HEK293 (cell line): ENCODE measurements around the gene MLLT10.

Source experiments
- GLIS2 ChIP-seq: fragments of 450-650 bp; formaldehyde crosslinking; IDR thresholded peaks from 2 replicates; pipeline ENCODE4 v1.5.1; 2016; ENCODE audit warnings: missing biosample characterization, missing genetic modification characterization
- IKZF3 ChIP-seq: fragments of 450-650 bp; IDR thresholded peaks from 2 replicates; pipeline ENCODE4 v1.5.0; 2018; ENCODE audit warnings: missing biosample characterization, mild to moderate bottlenecking, missing genetic modification characterization, moderate library complexity
- KLF16 ChIP-seq: fragments of 450-650 bp; formaldehyde crosslinking; IDR thresholded peaks from 2 replicates; pipeline ENCODE4 v1.5.1; 2017; ENCODE audit warnings: missing biosample characterization, missing genetic modification characterization
- KLF7 ChIP-seq: fragments of 450-650 bp; formaldehyde crosslinking; IDR thresholded peaks from 2 replicates; pipeline ENCODE4 v1.5.1; 2016; ENCODE audit warnings: missing biosample characterization, missing genetic modification characterization, borderline replicate concordance
- KLF9 ChIP-seq: fragments of 450-650 bp; formaldehyde crosslinking; IDR thresholded peaks from 2 replicates; pipeline ENCODE4 v1.5.1; 2016; ENCODE audit warnings: missing biosample characterization, missing genetic modification characterization, low read depth
- MYNN ChIP-seq: fragments of 450-650 bp; formaldehyde crosslinking; IDR thresholded peaks from 2 replicates; pipeline ENCODE4 v1.5.1; 2016; ENCODE audit warnings: missing biosample characterization, missing genetic modification characterization, borderline replicate concordance
- OSR2 ChIP-seq: fragments of 450-650 bp; formaldehyde crosslinking; IDR thresholded peaks from 2 replicates; pipeline ENCODE4 v1.5.1; 2016; ENCODE audit warnings: missing biosample characterization, missing genetic modification characterization
- PATZ1 ChIP-seq: fragments of 450-650 bp; formaldehyde crosslinking; IDR thresholded peaks from 2 replicates; pipeline ENCODE4 v1.5.1; 2016; ENCODE audit warnings: missing biosample characterization, missing genetic modification characterization
- SCRT1 ChIP-seq: fragments of 450-650 bp; formaldehyde crosslinking; IDR thresholded peaks from 2 replicates; pipeline ENCODE4 v1.5.1; 2016; ENCODE audit warnings: missing biosample characterization, missing genetic modification characterization, borderline replicate concordance
- SETDB1 ChIP-seq: IDR thresholded peaks from one replicate; pipeline ENCODE4 v1.6.1; 2017; ENCODE audit warnings: mild to moderate bottlenecking, low read length, moderate library complexity, mixed read lengths; ENCODE audit not compliant: insufficient read length
- ZBTB6 ChIP-seq: fragments of 450-650 bp; formaldehyde crosslinking; IDR thresholded peaks from 2 replicates; pipeline ENCODE4 v1.5.1; 2017; ENCODE audit warnings: missing biosample characterization, missing genetic modification characterization
- ZBTB8A ChIP-seq: fragments of 450-650 bp; formaldehyde crosslinking; IDR thresholded peaks from 2 replicates; pipeline ENCODE4 v1.5.1; 2016; ENCODE audit warnings: missing biosample characterization, missing genetic modification characterization
- ZFP3 ChIP-seq: fragments of 450-650 bp; formaldehyde crosslinking; IDR thresholded peaks from 2 replicates; pipeline ENCODE4 v1.5.1; 2016; ENCODE audit warnings: low read depth, missing biosample characterization, missing genetic modification characterization
- ZNF140 ChIP-seq: fragments of 450-650 bp; formaldehyde crosslinking; IDR thresholded peaks from 2 replicates; pipeline ENCODE4 v1.5.1; 2016; ENCODE audit warnings: missing biosample characterization, missing genetic modification characterization
- ZNF19 ChIP-seq: fragments of 450-650 bp; formaldehyde crosslinking; IDR thresholded peaks from 2 replicates; pipeline ENCODE4; 2016; ENCODE audit warnings: missing biosample characterization, missing genetic modification characterization, low read depth
- ZNF23 ChIP-seq: fragments of 450-650 bp; formaldehyde crosslinking; IDR thresholded peaks from 2 replicates; pipeline ENCODE4 v1.5.1; 2016; ENCODE audit warnings: missing biosample characterization, missing genetic modification characterization, borderline replicate concordance
- ZNF248 ChIP-seq: fragments of 450-650 bp; formaldehyde crosslinking; IDR thresholded peaks from 2 replicates; pipeline ENCODE4 v1.5.1; 2017; ENCODE audit warnings: missing biosample characterization, missing genetic modification characterization
- ZNF266 ChIP-seq: fragments of 450-650 bp; formaldehyde crosslinking; IDR thresholded peaks from 2 replicates; pipeline ENCODE4 v1.5.1; 2016; ENCODE audit warnings: missing biosample characterization, missing genetic modification characterization, low read depth
- ZNF548 ChIP-seq: fragments of 450-650 bp; formaldehyde crosslinking; IDR thresholded peaks from 2 replicates; pipeline ENCODE4 v1.5.1; 2016; ENCODE audit warnings: missing biosample characterization, missing genetic modification characterization
- ZNF549 ChIP-seq: fragments of 450-650 bp; IDR thresholded peaks from 2 replicates; pipeline ENCODE4 v1.5.1; 2018; ENCODE audit warnings: missing biosample characterization, missing genetic modification characterization, mild to moderate bottlenecking, inconsistent platforms, moderate library complexity
- ZNF555 ChIP-seq: fragments of 450-650 bp; formaldehyde crosslinking; conservative IDR thresholded peaks from 2 replicates; pipeline ENCODE4 v1.5.1; 2017; ENCODE audit warnings: missing biosample characterization, mild to moderate bottlenecking, missing genetic modification characterization, inconsistent platforms
- ZNF571 ChIP-seq: fragments of 450-650 bp; formaldehyde crosslinking; IDR thresholded peaks from 2 replicates; pipeline ENCODE4 v1.5.0; 2017; ENCODE audit warnings: missing biosample characterization, missing genetic modification characterization
- ZNF600 ChIP-seq: fragments of 450-650 bp; formaldehyde crosslinking; IDR thresholded peaks from 2 replicates; pipeline ENCODE4 v1.5.1; 2016; ENCODE audit warnings: missing biosample characterization, missing genetic modification characterization
- ZNF621 ChIP-seq: fragments of 450-650 bp; formaldehyde crosslinking; IDR thresholded peaks from 2 replicates; pipeline ENCODE4 v1.5.1; 2017; ENCODE audit warnings: missing biosample characterization, missing genetic modification characterization
- ZNF624 ChIP-seq: fragments of 450-650 bp; formaldehyde crosslinking; IDR thresholded peaks from 2 replicates; pipeline ENCODE4 v1.5.1; 2017; ENCODE audit warnings: missing biosample characterization, missing genetic modification characterization
- ZNF707 ChIP-seq: fragments of 450-650 bp; formaldehyde crosslinking; IDR thresholded peaks from 2 replicates; pipeline ENCODE4 v1.5.1; 2016; ENCODE audit warnings: missing biosample characterization, missing genetic modification characterization
- ZNF785 ChIP-seq: fragments of 450-650 bp; formaldehyde crosslinking; IDR thresholded peaks from 2 replicates; pipeline ENCODE4 v1.5.1; 2016; ENCODE audit warnings: missing biosample characterization, missing genetic modification characterization
- ZSCAN30 ChIP-seq: fragments of 450-650 bp; IDR thresholded peaks from 2 replicates; pipeline ENCODE4 v1.5.1; 2018; ENCODE audit warnings: missing biosample characterization, mild to moderate bottlenecking, missing genetic modification characterization, moderate library complexity
- TF ChIP-seq, protein P1 (sequence below): fragments of 450-650 bp; formaldehyde crosslinking; IDR thresholded peaks from 2 replicates; pipeline ENCODE4 v1.5.1; 2016; ENCODE audit warnings: missing biosample characterization, missing genetic modification characterization, borderline replicate concordance
- TF ChIP-seq, protein P2 (sequence below): fragments of 450-650 bp; formaldehyde crosslinking; IDR thresholded peaks from 2 replicates; pipeline ENCODE4 v1.5.1; 2016; ENCODE audit warnings: missing biosample characterization, missing genetic modification characterization

Gene MLLT10

GRCh38 chr10:21497177-21497807 lies 36.7 kb upstream of the MLLT10 start (continued):
- TF ChIP-seq ZNF624, result no peak
- TF ChIP-seq ZNF266 (tag by site-specific recombination), result no peak
- peak; percentile 91 for TF ChIP-seq PATZ1 (tag by site-specific recombination)
- 0 out of 2 replicates have a peak, but pooled peaks have one; percentile 7 for TF ChIP-seq OSR2
- TF ChIP-seq GLIS2 (tag by site-specific recombination), result peak; percentile 83
- peak; percentile 74; the same call in 1 of the 2 replicates for TF ChIP-seq KLF7
- no peak for TF ChIP-seq ZNF549 (tag by site-specific recombination)
- TF ChIP-seq ZNF621 (tag by site-specific recombination), result no peak
- TF ChIP-seq ZNF248 (tag by site-specific recombination), result no peak
- TF ChIP-seq, protein P1, sequence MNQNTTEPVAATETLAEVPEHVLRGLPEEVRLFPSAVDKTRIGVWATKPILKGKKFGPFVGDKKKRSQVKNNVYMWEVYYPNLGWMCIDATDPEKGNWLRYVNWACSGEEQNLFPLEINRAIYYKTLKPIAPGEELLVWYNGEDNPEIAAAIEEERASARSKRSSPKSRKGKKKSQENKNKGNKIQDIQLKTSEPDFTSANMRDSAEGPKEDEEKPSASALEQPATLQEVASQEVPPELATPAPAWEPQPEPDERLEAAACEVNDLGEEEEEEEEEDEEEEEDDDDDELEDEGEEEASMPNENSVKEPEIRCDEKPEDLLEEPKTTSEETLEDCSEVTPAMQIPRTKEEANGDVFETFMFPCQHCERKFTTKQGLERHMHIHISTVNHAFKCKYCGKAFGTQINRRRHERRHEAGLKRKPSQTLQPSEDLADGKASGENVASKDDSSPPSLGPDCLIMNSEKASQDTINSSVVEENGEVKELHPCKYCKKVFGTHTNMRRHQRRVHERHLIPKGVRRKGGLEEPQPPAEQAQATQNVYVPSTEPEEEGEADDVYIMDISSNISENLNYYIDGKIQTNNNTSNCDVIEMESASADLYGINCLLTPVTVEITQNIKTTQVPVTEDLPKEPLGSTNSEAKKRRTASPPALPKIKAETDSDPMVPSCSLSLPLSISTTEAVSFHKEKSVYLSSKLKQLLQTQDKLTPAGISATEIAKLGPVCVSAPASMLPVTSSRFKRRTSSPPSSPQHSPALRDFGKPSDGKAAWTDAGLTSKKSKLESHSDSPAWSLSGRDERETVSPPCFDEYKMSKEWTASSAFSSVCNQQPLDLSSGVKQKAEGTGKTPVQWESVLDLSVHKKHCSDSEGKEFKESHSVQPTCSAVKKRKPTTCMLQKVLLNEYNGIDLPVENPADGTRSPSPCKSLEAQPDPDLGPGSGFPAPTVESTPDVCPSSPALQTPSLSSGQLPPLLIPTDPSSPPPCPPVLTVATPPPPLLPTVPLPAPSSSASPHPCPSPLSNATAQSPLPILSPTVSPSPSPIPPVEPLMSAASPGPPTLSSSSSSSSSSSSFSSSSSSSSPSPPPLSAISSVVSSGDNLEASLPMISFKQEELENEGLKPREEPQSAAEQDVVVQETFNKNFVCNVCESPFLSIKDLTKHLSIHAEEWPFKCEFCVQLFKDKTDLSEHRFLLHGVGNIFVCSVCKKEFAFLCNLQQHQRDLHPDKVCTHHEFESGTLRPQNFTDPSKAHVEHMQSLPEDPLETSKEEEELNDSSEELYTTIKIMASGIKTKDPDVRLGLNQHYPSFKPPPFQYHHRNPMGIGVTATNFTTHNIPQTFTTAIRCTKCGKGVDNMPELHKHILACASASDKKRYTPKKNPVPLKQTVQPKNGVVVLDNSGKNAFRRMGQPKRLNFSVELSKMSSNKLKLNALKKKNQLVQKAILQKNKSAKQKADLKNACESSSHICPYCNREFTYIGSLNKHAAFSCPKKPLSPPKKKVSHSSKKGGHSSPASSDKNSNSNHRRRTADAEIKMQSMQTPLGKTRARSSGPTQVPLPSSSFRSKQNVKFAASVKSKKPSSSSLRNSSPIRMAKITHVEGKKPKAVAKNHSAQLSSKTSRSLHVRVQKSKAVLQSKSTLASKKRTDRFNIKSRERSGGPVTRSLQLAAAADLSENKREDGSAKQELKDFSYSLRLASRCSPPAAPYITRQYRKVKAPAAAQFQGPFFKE (tag by site-specific recombination), result no peak
- TF ChIP-seq MYNN, result no peak
- no peak for TF ChIP-seq ZFP3 (tag by site-specific recombination)
- no peak for TF ChIP-seq ZNF19 (tag by site-specific recombination)
- TF ChIP-seq IKZF3 (tag by site-specific recombination), result peak; percentile 97
- TF ChIP-seq KLF16 (tag by site-specific recombination), result 0 out of 2 replicates have a peak, but pooled peaks have one; percentile 50
- no peak for TF ChIP-seq SETDB1
- no peak for TF ChIP-seq ZNF707 (tag by site-specific recombination)
- TF ChIP-seq ZNF140 (tag by site-specific recombination), result no peak
- no peak for TF ChIP-seq SCRT1 (tag by site-specific recombination)
- TF ChIP-seq ZBTB6 (tag by site-specific recombination), result no peak
- peak; percentile 84 for TF ChIP-seq ZBTB8A
- TF ChIP-seq ZNF555 (tag by site-specific recombination), result no peak
- peak; percentile 79; the same call in 1 of the 2 replicates for TF ChIP-seq ZSCAN30 (tag by site-specific recombination)
- TF ChIP-seq ZNF571 (tag by site-specific recombination), result no peak
- peak; percentile 98 for TF ChIP-seq KLF9
- TF ChIP-seq, protein P2, sequence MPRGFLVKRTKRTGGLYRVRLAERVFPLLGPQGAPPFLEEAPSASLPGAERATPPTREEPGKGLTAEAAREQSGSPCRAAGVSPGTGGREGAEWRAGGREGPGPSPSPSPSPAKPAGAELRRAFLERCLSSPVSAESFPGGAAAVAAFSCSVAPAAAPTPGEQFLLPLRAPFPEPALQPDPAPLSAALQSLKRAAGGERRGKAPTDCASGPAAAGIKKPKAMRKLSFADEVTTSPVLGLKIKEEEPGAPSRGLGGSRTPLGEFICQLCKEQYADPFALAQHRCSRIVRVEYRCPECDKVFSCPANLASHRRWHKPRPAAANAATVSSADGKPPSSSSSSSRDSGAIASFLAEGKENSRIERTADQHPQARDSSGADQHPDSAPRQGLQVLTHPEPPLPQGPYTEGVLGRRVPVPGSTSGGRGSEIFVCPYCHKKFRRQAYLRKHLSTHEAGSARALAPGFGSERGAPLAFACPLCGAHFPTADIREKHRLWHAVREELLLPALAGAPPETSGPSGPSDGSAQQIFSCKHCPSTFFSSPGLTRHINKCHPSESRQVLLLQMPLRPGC (tag by site-specific recombination), result 0 out of 2 replicates have a peak, but pooled peaks have one; percentile 28
- TF ChIP-seq ZNF23 (tag by site-specific recombination), result no peak
- no peak; the same call in 1 of the 2 replicates for TF ChIP-seq ZNF600
- no peak for TF ChIP-seq ZNF548 (tag by site-specific recombination)
- TF ChIP-seq ZNF785 (tag by site-specific recombination), result no peak
